Endodermal cell (in vitro differentiated cells): Measurements from ENCODE around the gene NPR1. TPM values are rescaled to one million over a fixed set of nuclear protein-coding genes. Genes with fewer than 3 reads are reported as not detected.
"Not testable (repeated sequence)": the region's sequence is repeated elsewhere in the genome, so short reads cannot be mapped to it uniquely, and the experiment has no call there.

Source experiments
- DNase-seq: peaks from one replicate; pipeline ENCODE4 v3.0.0-alpha.2; 2017
- H3K27ac ChIP-seq: 2 replicates; pipeline ENCODE4 v1.5.1; 2013; ENCODE audit warnings: mild to moderate bottlenecking, low read depth, low read length, moderate library complexity
- H3K27me3 ChIP-seq: 2 replicates; pipeline ENCODE4 v1.6.1; 2013; ENCODE audit warnings: mild to moderate bottlenecking, low read length, moderate library complexity; ENCODE audit not compliant: insufficient read depth, control insufficient read depth, poor library complexity, severe bottlenecking
- H3K36me3 ChIP-seq: 2 replicates; pipeline ENCODE4 v1.7.0; 2013; ENCODE audit warnings: mild to moderate bottlenecking, low read length, moderate library complexity; ENCODE audit not compliant: control insufficient read depth, insufficient read depth
- H3K4me1 ChIP-seq: one replicate; pipeline ENCODE4 v1.7.0; 2013; ENCODE audit warnings: low read length; ENCODE audit not compliant: control insufficient read depth, insufficient read depth
- H3K4me3 ChIP-seq: 2 replicates; pipeline ENCODE4 v1.5.1; 2013; ENCODE audit warnings: mild to moderate bottlenecking, low read length, moderate library complexity
- H3K9ac ChIP-seq: 2 replicates; pipeline ENCODE4 v1.6.1; 2013; ENCODE audit warnings: mild to moderate bottlenecking, low read length, moderate library complexity; ENCODE audit not compliant: poor library complexity, severe bottlenecking; ENCODE audit errors: extremely low read depth
- H3K9me3 ChIP-seq: 2 replicates; pipeline ENCODE4 v1.6.1; 2013; ENCODE audit warnings: mild to moderate bottlenecking, low read length, moderate library complexity; ENCODE audit not compliant: control insufficient read depth
- H3K27ac Mint-ChIP-seq: 2 replicates; pipeline ENCODE4 v1.8.0; 2020; ENCODE audit warnings: mixed read lengths
- H3K27me3 Mint-ChIP-seq: 2 replicates; pipeline ENCODE4 v1.8.0; 2021; ENCODE audit warnings: mild to moderate bottlenecking, mixed read lengths; ENCODE audit not compliant: insufficient read depth
- H3K36me3 Mint-ChIP-seq: 2 replicates; pipeline ENCODE4 v1.8.0; 2020; ENCODE audit warnings: low read depth, mixed read lengths
- H3K4me1 Mint-ChIP-seq: 2 replicates; pipeline ENCODE4 v1.8.0; 2020; ENCODE audit warnings: mixed read lengths
- H3K4me3 Mint-ChIP-seq: 2 replicates; pipeline ENCODE4 v1.8.0; 2020; ENCODE audit warnings: mild to moderate bottlenecking, moderate library complexity, mixed read lengths
- H3K9me3 Mint-ChIP-seq: 2 replicates; pipeline ENCODE4 v1.8.0; 2020; ENCODE audit warnings: mild to moderate bottlenecking, mixed read lengths
- WGBS, 2 experiments: methylation state at CpG; one replicate each; pipeline versions ENCODE4 v1.1.5 to v1.1.7; 2013; ENCODE audit warnings: missing lambda C conversion rate in 2 of 2, mixed read lengths in 1 of 2; ENCODE audit not compliant: insufficient coverage in 1 of 2, insufficient read length in 1 of 2; 5-methylcytosine and 5-hydroxymethylcytosine counted together
- total RNA-seq, 2 donors: library from RNA; stranded (reverse); fragmentation: NEBNext Ultra II Directional in 1 of 2; extraction: Animal tissue kit (Norgen Biotek cat#: 25700) in 1 of 2; gene quantifications; 2 replicates in 1 of 2; 3 replicates in 1 of 2; pipeline ENCODE4 v1.2.1, GENCODE V29; 2021
- TF ChIP-seq, protein P1 (sequence below): fragments of 200-600 bp; sonication (generic); conservative IDR thresholded peaks from 2 replicates; pipeline ENCODE4 v1.5.0; 2021; ENCODE audit warnings: antibody characterized with exemption, mild to moderate bottlenecking

The NPR1 gene
- total RNA-seq, 2 donors from 2014 or later: 2.7 to 4.5 TPM

GRCh38 chr1:153671628-153672353 is 6.7 kb upstream of the NPR1 start:
- Histone ChIP-seq H3K27ac (peak overlapping the region; percentile 85), H3K4me3 (peak overlapping the region; percentile 96), H3K9ac (peak overlapping the region; percentile 97), H3K36me3 (peaks cover 32% of the 10 kb centered on the region)
- not testable (repeated sequence) for H3K4me1 Mint-ChIP-seq, H3K27me3 ChIP-seq, H3K4me3 Mint-ChIP-seq, DNase-seq, H3K27me3 Mint-ChIP-seq, H3K9me3 ChIP-seq, H3K9me3 Mint-ChIP-seq, H3K27ac Mint-ChIP-seq, H3K4me1 ChIP-seq
- TF ChIP-seq, protein P1, sequence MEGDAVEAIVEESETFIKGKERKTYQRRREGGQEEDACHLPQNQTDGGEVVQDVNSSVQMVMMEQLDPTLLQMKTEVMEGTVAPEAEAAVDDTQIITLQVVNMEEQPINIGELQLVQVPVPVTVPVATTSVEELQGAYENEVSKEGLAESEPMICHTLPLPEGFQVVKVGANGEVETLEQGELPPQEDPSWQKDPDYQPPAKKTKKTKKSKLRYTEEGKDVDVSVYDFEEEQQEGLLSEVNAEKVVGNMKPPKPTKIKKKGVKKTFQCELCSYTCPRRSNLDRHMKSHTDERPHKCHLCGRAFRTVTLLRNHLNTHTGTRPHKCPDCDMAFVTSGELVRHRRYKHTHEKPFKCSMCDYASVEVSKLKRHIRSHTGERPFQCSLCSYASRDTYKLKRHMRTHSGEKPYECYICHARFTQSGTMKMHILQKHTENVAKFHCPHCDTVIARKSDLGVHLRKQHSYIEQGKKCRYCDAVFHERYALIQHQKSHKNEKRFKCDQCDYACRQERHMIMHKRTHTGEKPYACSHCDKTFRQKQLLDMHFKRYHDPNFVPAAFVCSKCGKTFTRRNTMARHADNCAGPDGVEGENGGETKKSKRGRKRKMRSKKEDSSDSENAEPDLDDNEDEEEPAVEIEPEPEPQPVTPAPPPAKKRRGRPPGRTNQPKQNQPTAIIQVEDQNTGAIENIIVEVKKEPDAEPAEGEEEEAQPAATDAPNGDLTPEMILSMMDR: peak; percentile 33
- WGBS, 2 experiments: 34 to 42% methylated on average over 15 to 28 of the region's 28 CpGs
- H3K36me3 Mint-ChIP-seq: peaks cover 35% of the 10 kb centered on the region

DNA sequence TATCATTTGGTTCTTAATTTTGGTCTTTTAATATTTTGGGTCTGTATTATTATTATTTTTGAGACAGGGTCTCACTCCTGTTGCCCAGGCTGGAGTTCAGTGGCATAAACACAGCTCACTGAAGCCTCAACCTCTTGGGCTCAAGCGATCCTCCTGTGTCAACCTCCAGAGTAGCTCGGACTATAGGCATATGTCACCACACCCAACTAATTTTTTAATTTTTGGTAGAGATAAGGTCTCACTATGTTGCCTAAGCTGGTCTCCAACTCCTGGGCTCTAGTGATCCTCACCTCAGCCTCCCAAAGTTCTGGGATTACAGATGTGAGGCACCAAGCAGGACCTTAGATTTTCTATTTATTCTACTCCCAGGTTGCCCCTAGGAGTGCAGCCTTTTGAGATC is 5.0 kb upstream of the NPR1 start:
- H3K36me3 ChIP-seq: peaks cover 15% of the 10 kb centered on the region
- no peak overlapping the region for H3K9ac ChIP-seq
- peaks cover 7% of the 10 kb centered on the region for H3K9me3 ChIP-seq
- DNase-seq: no peak
- no peak overlapping the region for H3K27ac Mint-ChIP-seq
- TF ChIP-seq, protein P1: no peak
- H3K4me1 Mint-ChIP-seq: peaks cover 11% of the 10 kb centered on the region
- H3K4me3 ChIP-seq: no peak overlapping the region
- WGBS, 2 experiments: 94 to 100% methylated on average over 1 to 2 of the region's 2 CpGs
- H3K4me1 ChIP-seq: no peaks in the 10 kb centered on the region
- no peak overlapping the region for H3K4me3 Mint-ChIP-seq
- H3K9me3 Mint-ChIP-seq: no peaks in the 10 kb centered on the region
- H3K36me3 Mint-ChIP-seq: peaks cover 18% of the 10 kb centered on the region
- H3K27me3 ChIP-seq: peaks cover 8% of the 10 kb centered on the region
- no peak overlapping the region for H3K27ac ChIP-seq
- H3K27me3 Mint-ChIP-seq: peaks cover 8% of the 10 kb centered on the region

GRCh38 chr1:153677718-153678518 is 570 bp upstream of the NPR1 start:
- Mint-ChIP-seq H3K27me3 (peaks cover 37% of the 10 kb centered on the region), H3K36me3 (no peaks in the 10 kb centered on the region), H3K9me3 (no peaks in the 10 kb centered on the region), H3K27ac (no peak overlapping the region), H3K4me3 (peak overlapping the region; percentile 71), H3K4me1 (peaks cover 8% of the 10 kb centered on the region)
- no peak overlapping the region for H3K27ac ChIP-seq
- TF ChIP-seq, protein P1: peak; percentile 94
- H3K36me3 ChIP-seq: no peaks in the 10 kb centered on the region
- H3K4me3 ChIP-seq: peak overlapping the region; percentile 73
- H3K4me1 ChIP-seq: no peaks in the 10 kb centered on the region
- WGBS, 2 experiments: 6 to 11% methylated on average over 9 to 29 of the region's 29 CpGs
- peak; percentile 89 for DNase-seq
- H3K27me3 ChIP-seq: peaks cover 33% of the 10 kb centered on the region
- no peak overlapping the region for H3K9ac ChIP-seq
- H3K9me3 ChIP-seq: no peaks in the 10 kb centered on the region
